WERI-Rb-1 (cell line): ENCODE results near the gene SF3B1.
A peak's percentile ranks its signal among the peaks of the same experiment; 100 is the strongest.

ENCODE experiments used
- DNase-seq: peaks from one replicate; pipeline ENCODE4 v3.0.0-alpha.2; 2020
- H3K27ac ChIP-seq: fragments of 250-450 bp; sonication (Bioruptor Pico); 2 replicates; pipeline ENCODE4 v1.5.1; 2020; ENCODE audit warnings: mild to moderate bottlenecking, moderate library complexity
- H3K27me3 ChIP-seq: fragments of 250-450 bp; sonication (Bioruptor Pico); 2 replicates; pipeline ENCODE4 v1.5.1; 2021; ENCODE audit warnings: mild to moderate bottlenecking, low read depth, moderate library complexity; ENCODE audit not compliant: insufficient read depth, severe bottlenecking
- H3K36me3 ChIP-seq: fragments of 250-450 bp; sonication (Bioruptor Pico); 2 replicates; pipeline ENCODE4 v1.5.1; 2020; ENCODE audit warnings: mild to moderate bottlenecking, moderate library complexity
- H3K4me3 ChIP-seq: 2 replicates; pipeline ENCODE4 v1.5.1; 2011; ENCODE audit warnings: low read depth, mild to moderate bottlenecking, control low read depth, low read length
- H3K9me3 ChIP-seq: fragments of 250-450 bp; sonication (Bioruptor Pico); 2 replicates; pipeline ENCODE4 v1.5.1; 2021; ENCODE audit warnings: mild to moderate bottlenecking, moderate library complexity; ENCODE audit not compliant: severe bottlenecking
- TF ChIP-seq, protein P1 (sequence below): IDR thresholded peaks from 2 replicates; pipeline ENCODE4 v1.5.1; 2011; ENCODE audit warnings: low read depth, mild to moderate bottlenecking, control low read depth, inconsistent platforms, low read length

The SF3B1 gene

GRCh38 chr2:197464175-197464574 lies 29.3 kb upstream of the SF3B1 start:
- no peak for DNase-seq
- Histone ChIP-seq H3K9me3 (no peaks in the 10 kb centered on the region), H3K36me3 (peaks cover 20% of the 10 kb centered on the region), H3K4me3 (no peak overlapping the region), H3K27me3 (no peaks in the 10 kb centered on the region), H3K27ac (no peak overlapping the region)
- TF ChIP-seq, protein P1, sequence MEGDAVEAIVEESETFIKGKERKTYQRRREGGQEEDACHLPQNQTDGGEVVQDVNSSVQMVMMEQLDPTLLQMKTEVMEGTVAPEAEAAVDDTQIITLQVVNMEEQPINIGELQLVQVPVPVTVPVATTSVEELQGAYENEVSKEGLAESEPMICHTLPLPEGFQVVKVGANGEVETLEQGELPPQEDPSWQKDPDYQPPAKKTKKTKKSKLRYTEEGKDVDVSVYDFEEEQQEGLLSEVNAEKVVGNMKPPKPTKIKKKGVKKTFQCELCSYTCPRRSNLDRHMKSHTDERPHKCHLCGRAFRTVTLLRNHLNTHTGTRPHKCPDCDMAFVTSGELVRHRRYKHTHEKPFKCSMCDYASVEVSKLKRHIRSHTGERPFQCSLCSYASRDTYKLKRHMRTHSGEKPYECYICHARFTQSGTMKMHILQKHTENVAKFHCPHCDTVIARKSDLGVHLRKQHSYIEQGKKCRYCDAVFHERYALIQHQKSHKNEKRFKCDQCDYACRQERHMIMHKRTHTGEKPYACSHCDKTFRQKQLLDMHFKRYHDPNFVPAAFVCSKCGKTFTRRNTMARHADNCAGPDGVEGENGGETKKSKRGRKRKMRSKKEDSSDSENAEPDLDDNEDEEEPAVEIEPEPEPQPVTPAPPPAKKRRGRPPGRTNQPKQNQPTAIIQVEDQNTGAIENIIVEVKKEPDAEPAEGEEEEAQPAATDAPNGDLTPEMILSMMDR = no peak

- no peaks in the 10 kb centered on the region for H3K27me3 ChIP-seq
- H3K9me3 ChIP-seq = no peaks in the 10 kb centered on the region
- TF ChIP-seq, protein P1 = no peak
- no peak overlapping the region for H3K4me3 ChIP-seq
- peaks cover 19% of the 10 kb centered on the region for H3K36me3 ChIP-seq
- no peak overlapping the region for H3K27ac ChIP-seq
- DNase-seq = no peak
These were observed 26.2 kb upstream of the SF3B1 start for GRCh38 chr2:197461057-197461456.

GRCh38 chr2:197460649-197461048 lies 25.8 kb upstream of the SF3B1 start:
- Histone ChIP-seq H3K36me3 (peaks cover 16% of the 10 kb centered on the region), H3K27ac (no peak overlapping the region), H3K4me3 (no peak overlapping the region), H3K9me3 (no peaks in the 10 kb centered on the region), H3K27me3 (no peaks in the 10 kb centered on the region)
- TF ChIP-seq, protein P1 = no peak
- DNase-seq = no peak

DNA sequence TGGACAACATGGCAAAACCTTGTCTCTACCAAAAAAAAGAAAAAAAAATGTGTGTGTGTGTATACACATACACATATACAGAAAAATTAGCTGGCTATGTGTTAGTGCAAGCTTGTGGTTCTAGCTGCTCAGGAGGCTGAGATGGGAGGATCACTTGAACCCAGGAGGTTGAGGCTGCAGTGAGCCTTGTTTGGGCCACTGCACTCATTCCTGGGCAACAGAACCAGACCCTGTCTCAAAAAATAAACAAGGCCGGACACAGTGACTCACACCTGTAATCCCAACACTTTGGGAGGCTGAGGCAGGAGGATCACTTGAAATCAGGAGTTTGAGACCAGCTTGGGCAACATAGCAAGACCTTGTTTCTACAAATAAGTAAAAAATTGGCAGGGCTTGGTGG lies 20.6 kb upstream of the SF3B1 start:
- Histone ChIP-seq H3K9me3 (no peaks in the 10 kb centered on the region), H3K27ac (no peak overlapping the region), H3K27me3 (no peaks in the 10 kb centered on the region), H3K4me3 (no peak overlapping the region), H3K36me3 (peaks cover 2% of the 10 kb centered on the region; the same call in 1 of the 2 replicates)
- DNase-seq = no peak
- TF ChIP-seq, protein P1 = no peak

GRCh38 chr2:197454923-197455322 lies 20.1 kb upstream of the SF3B1 start:
- TF ChIP-seq, protein P1 = no peak
- Histone ChIP-seq H3K27ac (no peak overlapping the region), H3K27me3 (no peaks in the 10 kb centered on the region), H3K4me3 (no peak overlapping the region), H3K36me3 (no peaks in the 10 kb centered on the region; the same call in 1 of the 2 replicates), H3K9me3 (no peaks in the 10 kb centered on the region)
- DNase-seq = no peak

DNA sequence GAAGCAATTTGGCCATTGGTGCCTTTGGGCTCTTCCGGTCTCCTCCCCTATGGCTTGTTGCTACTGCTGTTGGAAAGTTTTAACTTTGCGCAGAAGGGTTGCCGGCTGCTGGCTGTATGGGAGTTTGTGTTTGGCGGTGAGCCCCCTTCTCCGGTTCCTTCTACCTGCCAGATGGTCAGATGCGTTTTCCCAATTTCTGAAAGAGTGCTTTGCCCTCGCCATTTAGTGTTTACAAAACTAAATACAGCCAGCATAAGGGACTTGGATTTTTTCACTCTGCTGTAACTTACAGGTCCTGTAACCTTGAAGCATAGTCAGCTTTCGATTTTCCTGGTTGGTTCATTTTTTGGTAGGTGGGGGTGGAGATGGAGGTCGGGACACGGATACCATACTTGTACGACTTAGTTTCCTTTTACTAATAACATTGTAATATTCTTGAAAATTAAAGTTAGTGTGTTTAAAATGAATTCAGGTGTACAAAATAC lies 19.1 kb upstream of the SF3B1 start:
- no peak for DNase-seq
- Histone ChIP-seq H3K4me3 (peak overlapping the region; percentile 66), H3K27ac (peak overlapping the region; percentile 81), H3K36me3 (no peaks in the 10 kb centered on the region; the same call in 1 of the 2 replicates), H3K9me3 (no peaks in the 10 kb centered on the region), H3K27me3 (no peaks in the 10 kb centered on the region)
- TF ChIP-seq, protein P1 = no peak
